Fibroblast of the aortic adventitia (primary cell): ENCODE data around the gene PUDP. TPM values are rescaled to one million over a fixed set of nuclear protein-coding genes. Genes with fewer than 3 reads are reported as not detected.

Experiments used
- DNase-seq: peaks from one replicate; pipeline ENCODE4 v3.0.0-alpha.2; 2010; ENCODE audit warnings: low read depth
- H3K4me3 ChIP-seq: 2 replicates; pipeline ENCODE4 v1.5.1; 2011; ENCODE audit warnings: low read depth, mild to moderate bottlenecking, control low read depth, low read length, moderate library complexity
- CTCF ChIP-seq: IDR thresholded peaks from 2 replicates; pipeline ENCODE4 v1.5.1; 2011; ENCODE audit warnings: mild to moderate bottlenecking, low read length, control low read depth, inconsistent platforms; ENCODE audit not compliant: insufficient read depth
- total RNA-seq: library from RNA; depleted of rRNA; stranded (reverse); fragments of >200 nt; gene quantifications from 2 replicates; pipeline ENCODE4 v1.2.3, GENCODE V29; 2012; ENCODE audit warnings: low replicate concordance

Gene PUDP
- total RNA-seq: 7.5 and 12.4 TPM in 2 replicates

- peak; percentile 38 for TF ChIP-seq CTCF
- peak within 1 kb of the TSS; percentile 98 for H3K4me3 ChIP-seq
- peak; percentile 86 for DNase-seq
These were observed at the start of gene PUDP for GRCh38 chrX:7147978-7148854. PUDP (minus strand) TSS chrX:7148153; CDS start chrX:7148113, 40 bp downstream.

GRCh38 chrX:7194606-7195005 lies 46.7 kb upstream of the PUDP start:
- no peak overlapping the region for H3K4me3 ChIP-seq
- TF ChIP-seq CTCF: no peak
- DNase-seq: no peak

GRCh38 chrX:7192871-7193270 lies 44.9 kb upstream of the PUDP start:
- TF ChIP-seq CTCF: no peak
- no peak for DNase-seq

GRCh38 chrX:7191681-7192110 lies 43.7 kb upstream of the PUDP start:
- H3K4me3 ChIP-seq: no peak overlapping the region
- no peak for TF ChIP-seq CTCF
- DNase-seq: no peak

More at GRCh38 chrX:7192871-7193270, 44.9 kb upstream of the PUDP start:
- no peak overlapping the region for H3K4me3 ChIP-seq

GRCh38 chrX:7190157-7190556 lies 42.2 kb upstream of the PUDP start:
- DNase-seq: no peak
- no peak for TF ChIP-seq CTCF

GRCh38 chrX:7188672-7189071 lies 40.7 kb upstream of the PUDP start:
- no peak for TF ChIP-seq CTCF
- DNase-seq: no peak
- no peak overlapping the region for H3K4me3 ChIP-seq

More at GRCh38 chrX:7190157-7190556, 42.2 kb upstream of the PUDP start:
- no peak overlapping the region for H3K4me3 ChIP-seq
